Measurements from ENCODE around the gene SELL.
"Not testable (repeated sequence)": the region's sequence is repeated elsewhere in the genome, so short reads cannot be mapped to it uniquely, and the experiment has no call there.

DNA sequence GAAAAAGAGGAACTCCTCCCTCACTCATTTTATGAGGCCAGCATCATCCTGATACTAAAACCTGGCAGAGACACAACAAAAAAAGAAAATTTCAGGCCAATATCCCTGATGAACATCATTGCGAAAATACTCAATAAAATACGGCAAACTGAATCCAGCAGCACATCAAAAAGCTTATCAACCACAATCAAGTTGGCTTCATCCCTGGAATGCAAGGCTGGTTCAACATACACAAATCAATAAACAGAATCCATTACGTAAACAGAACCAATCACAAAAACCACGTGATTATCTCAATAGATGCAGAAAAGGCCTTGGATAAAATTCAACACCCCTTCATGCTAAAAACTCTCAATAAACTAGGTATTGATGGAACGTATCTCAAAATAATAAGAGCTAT is 1.7 kb upstream of the SELL start:
- TF ChIP-seq, protein P1, sequence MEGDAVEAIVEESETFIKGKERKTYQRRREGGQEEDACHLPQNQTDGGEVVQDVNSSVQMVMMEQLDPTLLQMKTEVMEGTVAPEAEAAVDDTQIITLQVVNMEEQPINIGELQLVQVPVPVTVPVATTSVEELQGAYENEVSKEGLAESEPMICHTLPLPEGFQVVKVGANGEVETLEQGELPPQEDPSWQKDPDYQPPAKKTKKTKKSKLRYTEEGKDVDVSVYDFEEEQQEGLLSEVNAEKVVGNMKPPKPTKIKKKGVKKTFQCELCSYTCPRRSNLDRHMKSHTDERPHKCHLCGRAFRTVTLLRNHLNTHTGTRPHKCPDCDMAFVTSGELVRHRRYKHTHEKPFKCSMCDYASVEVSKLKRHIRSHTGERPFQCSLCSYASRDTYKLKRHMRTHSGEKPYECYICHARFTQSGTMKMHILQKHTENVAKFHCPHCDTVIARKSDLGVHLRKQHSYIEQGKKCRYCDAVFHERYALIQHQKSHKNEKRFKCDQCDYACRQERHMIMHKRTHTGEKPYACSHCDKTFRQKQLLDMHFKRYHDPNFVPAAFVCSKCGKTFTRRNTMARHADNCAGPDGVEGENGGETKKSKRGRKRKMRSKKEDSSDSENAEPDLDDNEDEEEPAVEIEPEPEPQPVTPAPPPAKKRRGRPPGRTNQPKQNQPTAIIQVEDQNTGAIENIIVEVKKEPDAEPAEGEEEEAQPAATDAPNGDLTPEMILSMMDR (IDR thresholded peaks at IDR 0.05; ENCODE audit: poor library complexity): not testable (repeated sequence)
- not testable (repeated sequence) for TF ChIP-seq EZH2 (IDR thresholded peaks at IDR 0.05; ENCODE audit: borderline replicate concordance); EZH2phosphoT487 (IDR thresholded peaks at IDR 0.05; ENCODE audit: low read depth, severe bottlenecking, unreplicated experiment)
